NT2/D1 (cell line): ENCODE data around the gene NRL.

Source experiments
- SUZ12 ChIP-seq: IDR thresholded peaks from 2 replicates; pipeline ENCODE4 v1.6.1; 2011; ENCODE audit not compliant: insufficient read length, insufficient read depth; ENCODE audit errors: extremely low read depth
- YY1 ChIP-seq: IDR thresholded peaks from 2 replicates; pipeline ENCODE4 v1.6.1; 2011; ENCODE audit not compliant: insufficient read length, insufficient read depth
- ZNF274 ChIP-seq: IDR thresholded peaks from 2 replicates; pipeline ENCODE4 v1.6.1; 2011; ENCODE audit warnings: mild to moderate bottlenecking, low read depth, low read length

DNA sequence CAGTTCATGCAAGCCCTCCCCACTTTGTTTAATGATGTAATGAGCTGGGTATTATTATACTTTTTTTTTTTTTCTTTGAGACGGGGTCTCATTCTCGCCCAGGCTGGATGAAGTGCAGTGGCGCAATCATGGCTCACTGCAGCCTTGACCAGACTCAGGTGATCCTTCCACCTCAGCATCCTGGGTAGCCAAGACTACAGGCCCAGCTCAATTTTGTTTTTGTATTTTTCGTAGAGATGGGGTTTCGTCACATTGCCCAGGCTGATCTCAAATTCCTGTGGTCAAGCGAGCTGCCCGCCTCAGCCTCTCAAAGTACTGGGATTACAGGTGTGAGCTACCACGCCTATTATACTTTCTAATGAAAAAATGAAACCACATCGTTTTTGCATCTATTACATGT is 4.7 kb downstream of the NRL start:
- TF ChIP-seq YY1 (no peak), SUZ12 (no peak), ZNF274 (no peak)
